Transverse colon (tissue), 3 donors: ENCODE results near the gene SLFN13.
"Not testable (repeated sequence)": the region's sequence is repeated elsewhere in the genome, so short reads cannot be mapped to it uniquely, and the experiment has no call there.

Experiments used
- EP300 ChIP-seq: sonication (generic); formaldehyde crosslinking; IDR thresholded peaks from one replicate; pipeline ENCODE4 v1.6.1; 2017; ENCODE audit warnings: antibody characterized with exemption, low read depth
- POLR2A ChIP-seq: fragments of 450-650 bp; IDR thresholded peaks from one replicate; pipeline ENCODE4 v1.6.1; 2016; ENCODE audit warnings: antibody characterized with exemption, mild to moderate bottlenecking, moderate library complexity
- TF ChIP-seq, protein P1 (sequence below), 5 experiments: fragments of 200-600 bp in 3 of 5; fragments of 450-650 bp in 2 of 5; sonication (generic) in 3 of 5; IDR thresholded peaks; 1 replicate in 2 of 5; 2 replicates in 3 of 5; pipeline ENCODE4 v1.5.1; 2016 to 2017; ENCODE audit warnings: antibody characterized with exemption in 5 of 5, inconsistent platforms in 3 of 5, mild to moderate bottlenecking in 2 of 5, moderate library complexity in 1 of 5

DNA sequence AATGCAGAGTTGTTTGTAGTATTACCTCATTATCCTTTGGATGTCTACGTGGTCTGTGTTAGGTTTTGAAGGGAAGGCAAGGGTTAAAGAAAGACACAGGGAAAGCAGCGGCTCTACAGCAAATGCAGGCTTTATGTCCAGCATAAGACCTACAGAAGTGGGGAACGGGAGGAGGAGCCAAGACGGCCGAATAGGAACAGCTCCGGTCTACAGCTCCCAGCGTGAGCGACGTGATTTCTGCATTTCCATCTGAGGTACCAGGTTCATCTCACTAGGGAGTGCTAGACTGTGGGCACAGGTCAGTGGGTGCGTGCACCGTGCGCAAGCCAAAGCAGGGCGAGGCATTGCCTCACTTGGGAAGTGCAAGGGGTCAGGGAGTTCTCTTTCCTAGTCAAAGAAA lies 54.8 kb downstream of the SLFN13 start:
- TF ChIP-seq, protein P1, sequence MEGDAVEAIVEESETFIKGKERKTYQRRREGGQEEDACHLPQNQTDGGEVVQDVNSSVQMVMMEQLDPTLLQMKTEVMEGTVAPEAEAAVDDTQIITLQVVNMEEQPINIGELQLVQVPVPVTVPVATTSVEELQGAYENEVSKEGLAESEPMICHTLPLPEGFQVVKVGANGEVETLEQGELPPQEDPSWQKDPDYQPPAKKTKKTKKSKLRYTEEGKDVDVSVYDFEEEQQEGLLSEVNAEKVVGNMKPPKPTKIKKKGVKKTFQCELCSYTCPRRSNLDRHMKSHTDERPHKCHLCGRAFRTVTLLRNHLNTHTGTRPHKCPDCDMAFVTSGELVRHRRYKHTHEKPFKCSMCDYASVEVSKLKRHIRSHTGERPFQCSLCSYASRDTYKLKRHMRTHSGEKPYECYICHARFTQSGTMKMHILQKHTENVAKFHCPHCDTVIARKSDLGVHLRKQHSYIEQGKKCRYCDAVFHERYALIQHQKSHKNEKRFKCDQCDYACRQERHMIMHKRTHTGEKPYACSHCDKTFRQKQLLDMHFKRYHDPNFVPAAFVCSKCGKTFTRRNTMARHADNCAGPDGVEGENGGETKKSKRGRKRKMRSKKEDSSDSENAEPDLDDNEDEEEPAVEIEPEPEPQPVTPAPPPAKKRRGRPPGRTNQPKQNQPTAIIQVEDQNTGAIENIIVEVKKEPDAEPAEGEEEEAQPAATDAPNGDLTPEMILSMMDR (IDR thresholded peaks at IDR 0.05): not testable (repeated sequence)
- not testable (repeated sequence) for TF ChIP-seq POLR2A, EP300
